Inflammatory macrophage (primary cell): Measurements from ENCODE around the gene LPIN3.
A peak's percentile ranks its signal among the peaks of the same experiment; 100 is the strongest.
"Not testable (repeated sequence)": the region's sequence is repeated elsewhere in the genome, so short reads cannot be mapped to it uniquely, and the experiment has no call there.

Experiments used
- DNase-seq, 2 donors: peaks; one replicate each; pipeline ENCODE4 v3.0.0-alpha.2; 2020 to 2022
- total RNA-seq, 18 experiments: gene quantifications; one replicate each; lab custom pipeline; 2026; ENCODE audit warnings: mixed read lengths in 6 of 18, inconsistent platforms in 2 of 18; lab: John Stamatoyannopoulos, UW

Gene LPIN3
- total RNA-seq = 1.0 to 6.9 (median 2.3) reads per million in 18 experiments

GRCh38 chr20:41340327-41341055, at the start of gene LPIN3:
Gene LPIN3 (plus strand): TSS chr20:41340821. CDS start chr20:41345804, 4,983 bp downstream.
- peak; percentile 83 to 92 for DNase-seq

- peak in 1 of 2 donors; percentile 13 for DNase-seq
Measured at GRCh38 chr20:41293269-41294037, 47.2 kb upstream of the LPIN3 start.

GRCh38 chr20:41299899-41300298, 40.7 kb upstream of the LPIN3 start:
- no peak for DNase-seq

- DNase-seq = no peak
Measured at GRCh38 chr20:41300383-41300782, 40.2 kb upstream of the LPIN3 start.

GRCh38 chr20:41300886-41301285, 39.7 kb upstream of the LPIN3 start:
- no peak for DNase-seq

- DNase-seq = peak in 1 of 2 donors; percentile 38
Measured at GRCh38 chr20:41304002-41304401, 36.6 kb upstream of the LPIN3 start.

- DNase-seq = no peak
Measured at GRCh38 chr20:41304424-41305079, 36.1 kb upstream of the LPIN3 start.

GRCh38 chr20:41306061-41306727, 34.4 kb upstream of the LPIN3 start:
- DNase-seq = no peak

GRCh38 chr20:41307021-41307420, 33.6 kb upstream of the LPIN3 start:
- no peak for DNase-seq

GRCh38 chr20:41308290-41308711, 32.3 kb upstream of the LPIN3 start:
- peak in 1 of 2 donors; percentile 25 for DNase-seq

- DNase-seq = peak; percentile 27 to 39
Measured at GRCh38 chr20:41308726-41309413, 31.8 kb upstream of the LPIN3 start.

GRCh38 chr20:41309817-41310216, 30.8 kb upstream of the LPIN3 start:
- no peak for DNase-seq

GRCh38 chr20:41312009-41312408, 28.6 kb upstream of the LPIN3 start:
- not testable (repeated sequence) for DNase-seq

GRCh38 chr20:41314386-41314785, 26.2 kb upstream of the LPIN3 start:
- no peak for DNase-seq

GRCh38 chr20:41316051-41316450, 24.6 kb upstream of the LPIN3 start:
- DNase-seq = no peak

- DNase-seq = peak; percentile 43 to 55
Measured at GRCh38 chr20:41316602-41317545, 23.7 kb upstream of the LPIN3 start.

- DNase-seq = peak; percentile 96 to 97
Measured at GRCh38 chr20:41317546-41318270, 22.9 kb upstream of the LPIN3 start, which contains the start of gene ZHX3. Gene ZHX3 (minus strand): TSS chr20:41317731. CDS start chr20:41204916, 112,815 bp downstream.

- no peak for DNase-seq
Measured at GRCh38 chr20:41318271-41318649, 22.4 kb upstream of the LPIN3 start.

- DNase-seq = no peak
Measured at GRCh38 chr20:41320441-41320840, 20.2 kb upstream of the LPIN3 start.

- DNase-seq = peak; percentile 59 to 76
Measured at GRCh38 chr20:41320976-41321375, 19.6 kb upstream of the LPIN3 start.
